WI38 (cell line): Measurements from ENCODE around the gene GDA.
"Not testable (repeated sequence)": the region's sequence is repeated elsewhere in the genome, so short reads cannot be mapped to it uniquely, and the experiment has no call there.

ENCODE experiments used
- H3K4me3 ChIP-seq: 2 replicates; pipeline ENCODE4 v1.5.1; 2011; ENCODE audit warnings: low read depth, mild to moderate bottlenecking, control low read depth, low read length
- TF ChIP-seq, protein P1 (sequence below): IDR thresholded peaks from 2 replicates; pipeline ENCODE4 v1.5.1; 2012; ENCODE audit warnings: low read depth, mild to moderate bottlenecking, control low read depth, low read length

Gene GDA

GRCh38 chr9:72274916-72275315 is 125.7 kb downstream of the GDA start:
- TF ChIP-seq, protein P1, sequence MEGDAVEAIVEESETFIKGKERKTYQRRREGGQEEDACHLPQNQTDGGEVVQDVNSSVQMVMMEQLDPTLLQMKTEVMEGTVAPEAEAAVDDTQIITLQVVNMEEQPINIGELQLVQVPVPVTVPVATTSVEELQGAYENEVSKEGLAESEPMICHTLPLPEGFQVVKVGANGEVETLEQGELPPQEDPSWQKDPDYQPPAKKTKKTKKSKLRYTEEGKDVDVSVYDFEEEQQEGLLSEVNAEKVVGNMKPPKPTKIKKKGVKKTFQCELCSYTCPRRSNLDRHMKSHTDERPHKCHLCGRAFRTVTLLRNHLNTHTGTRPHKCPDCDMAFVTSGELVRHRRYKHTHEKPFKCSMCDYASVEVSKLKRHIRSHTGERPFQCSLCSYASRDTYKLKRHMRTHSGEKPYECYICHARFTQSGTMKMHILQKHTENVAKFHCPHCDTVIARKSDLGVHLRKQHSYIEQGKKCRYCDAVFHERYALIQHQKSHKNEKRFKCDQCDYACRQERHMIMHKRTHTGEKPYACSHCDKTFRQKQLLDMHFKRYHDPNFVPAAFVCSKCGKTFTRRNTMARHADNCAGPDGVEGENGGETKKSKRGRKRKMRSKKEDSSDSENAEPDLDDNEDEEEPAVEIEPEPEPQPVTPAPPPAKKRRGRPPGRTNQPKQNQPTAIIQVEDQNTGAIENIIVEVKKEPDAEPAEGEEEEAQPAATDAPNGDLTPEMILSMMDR = no peak
- no peak overlapping the region for H3K4me3 ChIP-seq

DNA sequence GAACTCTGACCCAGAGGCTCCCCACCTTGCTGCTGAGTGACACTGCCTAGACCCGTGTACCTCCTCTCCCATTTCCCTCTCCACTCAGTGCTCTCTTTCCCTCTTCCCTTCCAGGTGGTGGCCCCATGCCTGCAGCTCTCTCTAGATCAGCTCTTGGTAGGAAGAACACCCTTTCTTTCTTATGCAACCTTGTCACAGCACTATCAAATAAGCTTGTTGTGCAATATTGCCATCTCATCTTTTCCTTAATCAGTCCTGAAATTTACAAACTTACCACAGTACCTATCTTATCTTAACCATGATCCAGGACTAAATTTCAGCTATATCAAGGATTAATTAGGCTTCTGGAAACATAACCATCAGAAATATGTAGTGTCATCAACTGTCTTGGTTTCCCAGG is 127.2 kb downstream of the GDA start:
- TF ChIP-seq, protein P1 = no peak
- H3K4me3 ChIP-seq = no peak overlapping the region

DNA sequence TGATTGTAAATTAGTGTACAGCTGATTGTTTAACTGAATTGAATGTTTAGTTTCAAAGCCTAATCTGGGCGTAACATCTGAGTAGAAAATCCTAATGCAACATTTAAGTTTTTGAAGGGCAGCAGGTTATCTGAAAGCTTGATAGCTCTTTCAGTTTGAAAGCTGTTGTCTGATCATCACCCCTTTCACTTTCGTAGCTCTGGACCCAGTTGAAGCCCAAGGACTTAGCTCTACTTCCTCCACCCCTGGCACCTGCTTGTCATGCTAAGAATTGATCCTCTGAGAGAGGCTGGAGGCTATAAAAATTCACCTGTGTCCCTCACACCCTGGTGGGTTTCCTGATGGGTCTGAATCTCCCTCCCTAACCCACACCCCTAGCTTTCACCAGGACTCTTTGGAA is 129.7 kb downstream of the GDA start:
- TF ChIP-seq, protein P1 = no peak
- H3K4me3 ChIP-seq = no peak overlapping the region

- no peak overlapping the region for H3K4me3 ChIP-seq
- TF ChIP-seq, protein P1 = peak; percentile 98
These were observed 131.8 kb downstream of the GDA start for GRCh38 chr9:72280913-72281500.

DNA sequence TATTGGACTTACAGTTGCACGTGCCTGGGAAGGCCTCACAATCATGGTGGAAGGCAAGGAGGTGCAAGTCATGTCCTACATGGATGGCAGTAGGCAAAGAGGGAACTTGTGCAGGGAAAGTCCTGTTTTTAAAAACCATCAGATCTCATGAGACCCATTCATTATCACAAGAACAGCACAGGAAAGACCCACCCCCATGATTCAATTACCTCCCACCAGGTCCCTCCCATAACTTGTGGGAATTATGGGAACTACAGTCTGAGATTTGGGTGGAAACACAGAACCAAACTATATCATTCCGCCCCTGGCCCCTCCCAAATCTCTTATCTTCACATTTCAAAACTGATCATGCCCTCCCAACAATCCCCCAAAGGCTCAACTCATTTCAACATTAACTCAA is 140.2 kb downstream of the GDA start:
- no peak overlapping the region for H3K4me3 ChIP-seq
- TF ChIP-seq, protein P1 = no peak

- no peak overlapping the region for H3K4me3 ChIP-seq
- TF ChIP-seq, protein P1 = no peak
These were observed 141.1 kb downstream of the GDA start for GRCh38 chr9:72290311-72290710.

- not testable (repeated sequence) for H3K4me3 ChIP-seq
These were observed 142.3 kb downstream of the GDA start for GRCh38 chr9:72291576-72291975.

DNA sequence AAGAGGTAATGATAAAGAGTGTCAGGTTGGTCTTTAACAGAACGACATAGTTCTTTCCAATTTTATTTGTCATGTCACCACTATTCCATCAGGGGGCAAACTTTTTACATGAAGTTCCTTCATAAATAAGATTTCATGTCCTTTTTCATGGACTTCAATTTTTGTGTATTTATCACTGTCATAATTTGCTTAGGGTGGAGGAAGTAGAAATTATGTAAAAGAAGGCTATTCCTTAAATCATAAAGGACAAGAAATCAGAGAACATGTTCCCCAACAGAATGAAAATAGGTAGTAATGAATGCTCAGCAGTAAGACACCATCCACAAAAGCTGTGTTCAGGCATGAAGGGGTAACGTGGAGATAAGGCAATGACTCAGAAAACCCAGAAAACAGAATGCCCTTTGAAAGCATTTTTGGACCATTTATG is 143.0 kb downstream of the GDA start:
- TF ChIP-seq, protein P1 = no peak
- no peak overlapping the region for H3K4me3 ChIP-seq
